Mesenchymal stem cell (in vitro differentiated cells and primary cell): ENCODE measurements around the gene CEL.
A peak's percentile ranks its signal among the peaks of the same experiment; 100 is the strongest.

Experiments used
- DNase-seq: peaks from one replicate; pipeline ENCODE4 v3.0.0-alpha.2; 2013
- H2AFZ ChIP-seq: one replicate; pipeline ENCODE4 v1.6.1; 2013; ENCODE audit warnings: low read depth, mild to moderate bottlenecking, control low read depth, inconsistent platforms, low read length, moderate library complexity
- H2AK5ac ChIP-seq: 2 replicates; pipeline ENCODE4 v1.6.1; 2013; ENCODE audit warnings: low read length, moderate library complexity, mild to moderate bottlenecking, inconsistent platforms; ENCODE audit not compliant: severe bottlenecking
- H2BK120ac ChIP-seq: one replicate; pipeline ENCODE4 v1.6.1; 2013; ENCODE audit warnings: low read depth, mild to moderate bottlenecking, inconsistent platforms, low read length, moderate library complexity
- H2BK12ac ChIP-seq, 2 experiments: one replicate each; pipeline ENCODE4 v1.6.1; 2013; ENCODE audit warnings: inconsistent platforms in 2 of 2, low read length in 2 of 2, mild to moderate bottlenecking in 2 of 2, moderate library complexity in 2 of 2, control low read depth in 1 of 2
- H2BK15ac ChIP-seq: one replicate; pipeline ENCODE4 v1.6.1; 2013; ENCODE audit warnings: mild to moderate bottlenecking, low read depth, inconsistent platforms; ENCODE audit not compliant: poor library complexity, severe bottlenecking
- H2BK5ac ChIP-seq: 2 replicates; pipeline ENCODE4 v1.6.1; 2013; ENCODE audit warnings: low read depth, mild to moderate bottlenecking, low read length, control low read depth, inconsistent platforms; ENCODE audit not compliant: poor library complexity, severe bottlenecking
- H3K14ac ChIP-seq, 2 experiments: one replicate each; pipeline ENCODE4 v1.6.1; 2013; ENCODE audit warnings: inconsistent platforms in 2 of 2, low read length in 2 of 2, control low read depth in 1 of 2, mild to moderate bottlenecking in 1 of 2, moderate library complexity in 1 of 2
- H3K18ac ChIP-seq, 2 experiments: one replicate each; pipeline ENCODE4 v1.6.1; 2013; ENCODE audit warnings: inconsistent platforms in 2 of 2, low read length in 2 of 2, control low read depth in 1 of 2, low read depth in 1 of 2, mild to moderate bottlenecking in 1 of 2
- H3K23ac ChIP-seq, 2 experiments: one replicate each; pipeline ENCODE4 v1.6.1; 2013; ENCODE audit warnings: inconsistent platforms in 2 of 2, low read length in 2 of 2, mild to moderate bottlenecking in 2 of 2, moderate library complexity in 2 of 2, control low read depth in 1 of 2
- H3K27ac ChIP-seq: 2 replicates; pipeline ENCODE4 v1.5.1; 2013; ENCODE audit warnings: mild to moderate bottlenecking, moderate library complexity, low read length, control low read depth, inconsistent platforms; ENCODE audit not compliant: poor library complexity, severe bottlenecking
- H3K27me3 ChIP-seq, 2 experiments: 2 replicates each; pipeline versions ENCODE4 v1.6.1 to v1.7.0; 2013; ENCODE audit warnings: low read length in 2 of 2, mild to moderate bottlenecking in 2 of 2, moderate library complexity in 2 of 2, control low read depth in 1 of 2, inconsistent platforms in 1 of 2; ENCODE audit not compliant: control insufficient read depth in 1 of 2, insufficient read depth in 1 of 2
- H3K36me3 ChIP-seq, 2 experiments: 2 replicates each; pipeline versions ENCODE4 v1.6.1 to v1.7.0; 2013; ENCODE audit warnings: low read length in 2 of 2, control low read depth in 1 of 2, inconsistent platforms in 1 of 2, low read depth in 1 of 2, mild to moderate bottlenecking in 1 of 2; ENCODE audit not compliant: insufficient read depth in 2 of 2, control insufficient read depth in 1 of 2
- H3K4ac ChIP-seq, 2 experiments: one replicate each; pipeline ENCODE4 v1.6.1; 2013; ENCODE audit warnings: inconsistent platforms in 2 of 2, low read length in 2 of 2, mild to moderate bottlenecking in 2 of 2, moderate library complexity in 2 of 2, control low read depth in 1 of 2, low read depth in 1 of 2
- H3K4me1 ChIP-seq: 2 replicates; pipeline ENCODE4 v1.6.1; 2013; ENCODE audit warnings: low read depth, low read length, control low read depth; ENCODE audit not compliant: control insufficient read depth, insufficient read depth
- H3K4me2 ChIP-seq: 2 replicates; pipeline ENCODE4 v1.6.1; 2013; ENCODE audit warnings: low read length, mild to moderate bottlenecking, inconsistent platforms; ENCODE audit not compliant: poor library complexity, severe bottlenecking
- H3K4me3 ChIP-seq, 2 experiments: 2 replicates each; pipeline versions ENCODE4 v1.5.1 to v1.7.0; 2013; ENCODE audit warnings: low read length in 2 of 2, mild to moderate bottlenecking in 2 of 2, control low read depth in 1 of 2, low read depth in 1 of 2; ENCODE audit not compliant: insufficient read depth in 1 of 2
- H3K79me1 ChIP-seq: replicated peaks from 2 replicates; pipeline ENCODE4 v1.6.1; 2013; ENCODE audit warnings: mild to moderate bottlenecking, control low read depth, low read length, inconsistent platforms; ENCODE audit not compliant: poor library complexity, severe bottlenecking
- H3K9ac ChIP-seq: 2 replicates; pipeline ENCODE4 v1.7.0; 2013; ENCODE audit warnings: mild to moderate bottlenecking, low read length, moderate library complexity
- H3K9me3 ChIP-seq: 2 replicates; pipeline ENCODE4 v1.7.0; 2013; ENCODE audit warnings: mild to moderate bottlenecking, low read length; ENCODE audit not compliant: control insufficient read depth
- H4K8ac ChIP-seq: one replicate; pipeline ENCODE4 v1.6.1; 2013; ENCODE audit warnings: inconsistent platforms, mild to moderate bottlenecking, low read length, moderate library complexity
- H4K91ac ChIP-seq: one replicate; pipeline ENCODE4 v1.6.1; 2013; ENCODE audit warnings: mild to moderate bottlenecking, low read length, inconsistent platforms
- WGBS: methylation state at CpG from one replicate; pipeline ENCODE4 v1.1.7; 2013; ENCODE audit warnings: mixed read lengths; 5-methylcytosine and 5-hydroxymethylcytosine counted together

CEL gene

GRCh38 chr9:133103987-133104505 is 42.3 kb downstream of the CEL start:
- no peak overlapping the region for H3K27ac ChIP-seq
- H3K4me1 ChIP-seq = peaks cover 22% of the 10 kb centered on the region
- no peak overlapping the region for H4K8ac ChIP-seq
- H2BK15ac ChIP-seq = no peak overlapping the region
- no peaks in the 10 kb centered on the region for H3K27me3 ChIP-seq
- 89% methylated on average over 12 of the region's 12 CpGs for WGBS
- peaks cover 94 to 95% of the 10 kb centered on the region in 2 experiments for H3K36me3 ChIP-seq
- H3K9ac ChIP-seq = no peak overlapping the region
- H3K4me2 ChIP-seq = no peak overlapping the region
- no peak overlapping the region for H3K18ac ChIP-seq
- no peak overlapping the region for H2BK5ac ChIP-seq
- no peak overlapping the region for H3K23ac ChIP-seq
- no peak for DNase-seq
- H3K14ac ChIP-seq = no peak overlapping the region
- H2AFZ ChIP-seq = no peak overlapping the region
- peaks cover 27% of the 10 kb centered on the region for H3K79me1 ChIP-seq
- H4K91ac ChIP-seq = no peak overlapping the region
- no peak overlapping the region for H2BK120ac ChIP-seq
- H2BK12ac ChIP-seq = no peak overlapping the region
- no peak overlapping the region for H3K4me3 ChIP-seq
- no peak overlapping the region for H3K4ac ChIP-seq
- H3K9me3 ChIP-seq = no peaks in the 10 kb centered on the region
- no peak overlapping the region for H2AK5ac ChIP-seq

- Histone ChIP-seq H3K4ac (no peak overlapping the region), H3K18ac (no peak overlapping the region), H3K9ac (no peak overlapping the region), H3K4me1 (peaks cover 23% of the 10 kb centered on the region), H3K27me3 (no peaks in the 10 kb centered on the region), H3K9me3 (no peaks in the 10 kb centered on the region), H3K23ac (no peak overlapping the region), H2BK120ac (no peak overlapping the region), H2AFZ (no peak overlapping the region), H4K8ac (no peak overlapping the region), H2AK5ac (no peak overlapping the region), H3K4me3 (no peak overlapping the region), H3K14ac (no peak overlapping the region), H2BK12ac (no peak overlapping the region), H3K36me3 (peaks cover 93 to 98% of the 10 kb centered on the region in 2 experiments), H2BK15ac (no peak overlapping the region), H3K79me1 (peaks cover 33% of the 10 kb centered on the region), H3K27ac (no peak overlapping the region), H2BK5ac (no peak overlapping the region), H4K91ac (peak overlapping the region; percentile 47), H3K4me2 (no peak overlapping the region)
- 88% methylated on average over 15 of the region's 15 CpGs for WGBS
- DNase-seq = no peak
Observed at GRCh38 chr9:133104718-133105460, 43.1 kb downstream of the CEL start.

- peaks cover 27% of the 10 kb centered on the region for H3K4me1 ChIP-seq
- H2BK15ac ChIP-seq = no peak overlapping the region
Observed at GRCh38 chr9:133105461-133105770, 43.6 kb downstream of the CEL start.

GRCh38 chr9:133106511-133107244 is 44.9 kb downstream of the CEL start:
- Histone ChIP-seq H3K4me1 (peaks cover 30% of the 10 kb centered on the region), H3K9ac (no peak overlapping the region), H3K27me3 (no peaks in the 10 kb centered on the region), H2BK12ac (no peak overlapping the region), H2AK5ac (no peak overlapping the region), H3K27ac (no peak overlapping the region), H4K8ac (no peak overlapping the region), H3K4me3 (no peak overlapping the region), H3K14ac (no peak overlapping the region), H3K36me3 (peaks cover 91 to 96% of the 10 kb centered on the region in 2 experiments), H2BK5ac (no peak overlapping the region), H2AFZ (no peak overlapping the region), H3K23ac (no peak overlapping the region), H4K91ac (no peak overlapping the region), H3K4me2 (no peak overlapping the region), H3K79me1 (peaks cover 45% of the 10 kb centered on the region), H3K18ac (no peak overlapping the region), H2BK120ac (no peak overlapping the region), H3K4ac (no peak overlapping the region), H2BK15ac (no peak overlapping the region), H3K9me3 (no peaks in the 10 kb centered on the region)
- WGBS = 98% methylated on average over 17 of the region's 17 CpGs
- DNase-seq = no peak

More at GRCh38 chr9:133105461-133105770, 43.6 kb downstream of the CEL start:
- Histone ChIP-seq H3K79me1 (peaks cover 39% of the 10 kb centered on the region), H2BK5ac (no peak overlapping the region), H3K27ac (no peak overlapping the region), H4K8ac (no peak overlapping the region), H3K23ac (no peak overlapping the region), H3K27me3 (no peaks in the 10 kb centered on the region), H3K36me3 (peaks cover 93 to 98% of the 10 kb centered on the region in 2 experiments), H2AK5ac (no peak overlapping the region), H3K9ac (no peak overlapping the region), H4K91ac (peak overlapping the region; percentile 47), H2BK120ac (no peak overlapping the region), H3K18ac (no peak overlapping the region), H3K9me3 (no peaks in the 10 kb centered on the region), H3K4me3 (no peak overlapping the region), H3K14ac (no peak overlapping the region), H2BK12ac (no peak overlapping the region), H2AFZ (no peak overlapping the region), H3K4me2 (no peak overlapping the region), H3K4ac (no peak overlapping the region)
- WGBS = 72% methylated on average over 7 of the region's 7 CpGs
- DNase-seq = no peak
